A204.1 (cell line): Measurements from ENCODE around the gene PRICKLE4.
"Not testable (repeated sequence)": the region's sequence is repeated elsewhere in the genome, so short reads cannot be mapped to it uniquely, and the experiment has no call there.

ENCODE experiments used
- FAIRE-seq: peaks from 2 replicates; lab custom pipeline; 2012; peaks lifted over from hg19 to GRCh38; lab: Jason Lieb, UNC

Gene PRICKLE4

GRCh38 chr6:41798901-41799558 lies 18.4 kb downstream of the PRICKLE4 start:
- no peak for FAIRE-seq

GRCh38 chr6:41799559-41799911 lies 19.0 kb downstream of the PRICKLE4 start:
- FAIRE-seq: no peak

GRCh38 chr6:41801380-41801779 lies 20.8 kb downstream of the PRICKLE4 start:
- no peak for FAIRE-seq

GRCh38 chr6:41805830-41806774 lies 25.5 kb downstream of the PRICKLE4 start:
- FAIRE-seq: no peak

- no peak for FAIRE-seq
Observed at GRCh38 chr6:41811095-41811494, 30.5 kb downstream of the PRICKLE4 start.

GRCh38 chr6:41811946-41812345 lies 31.4 kb downstream of the PRICKLE4 start:
- not testable (repeated sequence) for FAIRE-seq

- FAIRE-seq: no peak
Observed at GRCh38 chr6:41813469-41813868, 32.9 kb downstream of the PRICKLE4 start.

- peak; percentile 72 for FAIRE-seq
Observed at GRCh38 chr6:41813956-41814355, 33.4 kb downstream of the PRICKLE4 start.

- FAIRE-seq: no peak
Observed at GRCh38 chr6:41814629-41815028, 34.0 kb downstream of the PRICKLE4 start.

- FAIRE-seq: no peak
Observed at GRCh38 chr6:41815587-41815986, 35.0 kb downstream of the PRICKLE4 start.

- no peak for FAIRE-seq
Observed at GRCh38 chr6:41818271-41819054, 37.9 kb downstream of the PRICKLE4 start.

- FAIRE-seq: no peak
Observed at GRCh38 chr6:41821266-41821665, 40.7 kb downstream of the PRICKLE4 start.

- FAIRE-seq: no peak
Observed at GRCh38 chr6:41822021-41822420, 41.4 kb downstream of the PRICKLE4 start.

- no peak for FAIRE-seq
Observed at GRCh38 chr6:41823178-41823577, 42.6 kb downstream of the PRICKLE4 start.

GRCh38 chr6:41824571-41825569 lies 44.3 kb downstream of the PRICKLE4 start:
- FAIRE-seq: no peak

- no peak for FAIRE-seq
Observed at GRCh38 chr6:41826343-41827022, 45.9 kb downstream of the PRICKLE4 start.

GRCh38 chr6:41832263-41832662 lies 51.7 kb downstream of the PRICKLE4 start:
- no peak for FAIRE-seq

GRCh38 chr6:41836022-41836659 lies 55.6 kb downstream of the PRICKLE4 start:
- no peak for FAIRE-seq

GRCh38 chr6:41836660-41837052 lies 56.1 kb downstream of the PRICKLE4 start:
- FAIRE-seq: no peak
